Natural killer cell treated with Interleukin-12 subunit alpha and Interleukin-12 subunit beta and Interleukin-15 and Interleukin-18, amount 100 ng/mL, for 72 hours (primary cell): ENCODE data around the gene XRCC1. TPM values are rescaled to one million over a fixed set of nuclear protein-coding genes. Genes with fewer than 3 reads are reported as not detected.

Experiments
- ATAC-seq, 2 donors: fragments of 150-1000 bp; cut with Tn5 transposase in 1 of 2; sonication (Bioruptor Pico), chemical (Tn5 transposase) in 1 of 2; 2 replicates each; pipeline ENCODE4 v1.10.0; 2021
- DNase-seq: peaks from one replicate; pipeline ENCODE4 v3.0.0; 2022; ENCODE audit warnings: low spot score
- H3K27ac Mint-ChIP-seq, 2 donors: 1 replicate in 1 of 2; 2 replicates in 1 of 2; pipeline ENCODE4 v1.8.0; 2022; ENCODE audit warnings: mixed read lengths in 2 of 2, mild to moderate bottlenecking in 1 of 2, moderate library complexity in 1 of 2
- H3K27me3 Mint-ChIP-seq, 2 donors: 1 replicate in 1 of 2; 2 replicates in 1 of 2; pipeline ENCODE4 v1.8.0; 2022; ENCODE audit warnings: mixed read lengths in 2 of 2
- H3K36me3 Mint-ChIP-seq: one replicate; pipeline ENCODE4 v1.8.0; 2022; ENCODE audit warnings: mixed read lengths
- H3K4me1 Mint-ChIP-seq, 2 donors: 1 replicate in 1 of 2; 2 replicates in 1 of 2; pipeline ENCODE4 v1.8.0; 2022; ENCODE audit warnings: low read depth in 2 of 2, mixed read lengths in 2 of 2, mild to moderate bottlenecking in 1 of 2
- H3K4me3 Mint-ChIP-seq: one replicate; pipeline ENCODE4 v1.8.0; 2022; ENCODE audit warnings: mixed read lengths
- H3K9me3 Mint-ChIP-seq: 2 replicates; pipeline ENCODE4 v1.8.0; 2022; ENCODE audit warnings: mixed read lengths
- total RNA-seq, 2 donors: library from RNA; stranded (reverse); gene quantifications; one replicate each; pipeline ENCODE4 v1.2.3, GENCODE V29; 2022

Gene XRCC1, protein sequence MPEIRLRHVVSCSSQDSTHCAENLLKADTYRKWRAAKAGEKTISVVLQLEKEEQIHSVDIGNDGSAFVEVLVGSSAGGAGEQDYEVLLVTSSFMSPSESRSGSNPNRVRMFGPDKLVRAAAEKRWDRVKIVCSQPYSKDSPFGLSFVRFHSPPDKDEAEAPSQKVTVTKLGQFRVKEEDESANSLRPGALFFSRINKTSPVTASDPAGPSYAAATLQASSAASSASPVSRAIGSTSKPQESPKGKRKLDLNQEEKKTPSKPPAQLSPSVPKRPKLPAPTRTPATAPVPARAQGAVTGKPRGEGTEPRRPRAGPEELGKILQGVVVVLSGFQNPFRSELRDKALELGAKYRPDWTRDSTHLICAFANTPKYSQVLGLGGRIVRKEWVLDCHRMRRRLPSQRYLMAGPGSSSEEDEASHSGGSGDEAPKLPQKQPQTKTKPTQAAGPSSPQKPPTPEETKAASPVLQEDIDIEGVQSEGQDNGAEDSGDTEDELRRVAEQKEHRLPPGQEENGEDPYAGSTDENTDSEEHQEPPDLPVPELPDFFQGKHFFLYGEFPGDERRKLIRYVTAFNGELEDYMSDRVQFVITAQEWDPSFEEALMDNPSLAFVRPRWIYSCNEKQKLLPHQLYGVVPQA
- 10 to 100 TPM; 29.9 to 47.0 TPM for total RNA-seq

DNA sequence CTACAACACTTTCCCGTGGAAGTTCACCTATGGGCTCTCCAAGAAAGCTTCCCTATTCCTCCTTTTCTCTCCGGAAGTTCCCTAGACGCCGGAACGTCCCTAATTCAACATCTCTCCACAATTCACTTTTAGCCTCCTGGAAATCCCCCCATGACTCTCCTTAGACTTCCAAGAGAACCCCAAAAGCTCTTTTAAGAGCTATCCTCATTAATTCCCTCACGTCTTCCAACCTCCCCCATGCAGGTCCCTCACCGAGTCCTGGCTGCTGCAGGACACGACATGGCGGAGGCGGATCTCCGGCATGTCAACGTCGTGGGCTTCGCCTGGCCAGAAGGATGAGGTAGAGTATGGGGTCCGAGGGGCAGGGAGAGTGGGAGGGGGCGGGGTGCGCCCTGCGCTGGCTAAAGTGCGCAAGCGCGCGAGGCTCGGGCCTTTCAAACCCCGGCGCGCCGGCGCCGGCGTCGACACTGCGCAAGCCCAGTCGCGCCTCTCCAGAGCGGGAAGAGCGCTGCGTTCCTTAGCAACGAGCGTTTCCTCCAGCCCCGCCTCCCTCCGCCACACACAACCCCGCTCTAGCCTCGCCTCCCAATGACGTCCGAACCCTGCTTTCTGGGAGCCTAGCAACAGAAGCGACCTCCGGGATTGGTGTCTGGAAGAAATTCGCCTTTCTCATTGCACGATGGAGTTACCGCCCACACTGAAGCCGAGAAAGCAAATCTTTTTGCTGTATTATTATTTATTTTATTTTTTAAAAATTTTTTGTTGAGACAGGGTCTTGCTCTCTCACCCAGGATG, at the start of gene XRCC1, which contains the start of gene PINLYP:
TSS of gene XRCC1 (minus strand) at position 372 of the 795 bp plus-strand sequence. CDS start at position 303, 69 bp downstream.
TSS of gene PINLYP (plus strand) at position 646 of the 795 bp plus-strand sequence. CDS start 1,391 bp downstream, outside the sequence.
- H3K36me3 Mint-ChIP-seq, result no peaks in the 10 kb centered on the region
- peak; percentile 99 for ATAC-seq
- H3K4me1 Mint-ChIP-seq, result peaks cover 32 to 49% of the 10 kb centered on the region in 2 donors
- no peaks in the 10 kb centered on the region for H3K27me3 Mint-ChIP-seq
- peak; percentile 96 for DNase-seq
- peak within 1 kb of the TSS; percentile 96 to 98 for H3K27ac Mint-ChIP-seq
- H3K9me3 Mint-ChIP-seq, result no peaks in the 10 kb centered on the region
- H3K4me3 Mint-ChIP-seq, result peak within 1 kb of the TSS; percentile 98

DNA sequence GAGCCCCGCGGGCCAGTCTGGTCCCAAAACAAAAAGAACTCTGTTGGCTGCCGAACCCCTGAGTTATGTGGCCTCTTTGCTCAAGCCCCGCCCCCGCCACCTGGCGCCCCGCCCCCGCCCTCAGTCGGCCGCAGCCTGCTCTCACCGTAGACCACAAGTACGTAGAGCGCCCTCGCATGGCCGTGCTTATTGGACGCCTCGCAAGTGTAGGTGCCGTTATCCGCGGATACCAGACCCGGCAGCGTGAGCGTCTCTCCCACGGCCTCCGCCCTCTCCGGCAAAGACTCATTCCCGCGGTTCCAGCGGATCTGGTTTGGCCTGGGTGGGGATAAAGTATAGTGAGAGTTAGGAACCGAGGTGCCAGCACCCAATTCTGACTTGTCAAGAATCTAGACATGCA, 49.6 kb upstream of the XRCC1 start:
- Mint-ChIP-seq H3K4me1 (peaks cover 10 to 18% of the 10 kb centered on the region in 2 donors), H3K27me3 (peaks cover 0 to 3% of the 10 kb centered on the region in 2 donors), H3K27ac (no peak overlapping the region), H3K4me3 (no peak overlapping the region), H3K9me3 (no peaks in the 10 kb centered on the region), H3K36me3 (no peaks in the 10 kb centered on the region)
- DNase-seq (peak; percentile 77), ATAC-seq (peak; percentile 72 to 78)

DNA sequence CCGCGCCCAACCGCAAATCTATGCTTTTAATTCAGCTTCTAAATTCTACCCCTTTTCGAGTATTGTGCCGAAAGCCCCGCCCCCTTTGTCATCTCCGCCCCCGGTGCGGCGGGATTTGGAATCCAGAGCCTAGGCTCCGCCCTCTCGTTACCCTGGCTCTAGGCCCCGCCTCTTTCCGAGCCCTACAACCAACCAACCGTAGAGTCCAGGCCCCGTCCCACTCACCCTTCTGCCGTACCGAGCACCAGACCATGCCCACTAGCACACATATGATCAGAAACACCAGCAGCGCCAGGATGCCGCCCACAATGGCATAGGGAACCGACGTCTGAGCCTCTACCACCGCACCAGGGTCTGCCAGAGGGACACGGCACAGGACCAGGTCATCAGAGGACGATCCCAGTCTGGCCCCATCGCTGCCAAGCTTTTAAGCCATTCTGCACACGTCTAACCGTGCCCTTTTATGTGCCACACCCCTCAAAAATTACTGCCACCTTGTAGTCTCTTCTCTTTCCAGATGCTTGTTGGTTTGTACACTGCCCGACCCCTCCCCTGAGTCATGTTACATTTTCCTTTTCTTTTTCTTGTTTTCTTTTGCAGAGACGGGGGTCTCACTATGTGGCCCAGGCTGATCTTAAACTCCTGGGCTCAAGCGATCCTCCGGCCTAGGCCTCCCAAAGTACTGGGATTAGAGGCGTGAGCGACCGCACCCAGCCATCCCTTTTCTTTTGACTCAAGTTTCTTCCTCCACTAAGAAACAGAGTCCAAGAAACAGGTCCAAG, 48.8 kb upstream of the XRCC1 start:
- Mint-ChIP-seq H3K4me1 (peaks cover 16 to 23% of the 10 kb centered on the region in 2 donors), H3K4me3 (no peak overlapping the region), H3K27me3 (peaks cover 0 to 3% of the 10 kb centered on the region in 2 donors), H3K36me3 (no peaks in the 10 kb centered on the region), H3K9me3 (no peaks in the 10 kb centered on the region), H3K27ac (no peak overlapping the region)
- DNase-seq, result peak; percentile 59
- ATAC-seq, result no peak

DNA sequence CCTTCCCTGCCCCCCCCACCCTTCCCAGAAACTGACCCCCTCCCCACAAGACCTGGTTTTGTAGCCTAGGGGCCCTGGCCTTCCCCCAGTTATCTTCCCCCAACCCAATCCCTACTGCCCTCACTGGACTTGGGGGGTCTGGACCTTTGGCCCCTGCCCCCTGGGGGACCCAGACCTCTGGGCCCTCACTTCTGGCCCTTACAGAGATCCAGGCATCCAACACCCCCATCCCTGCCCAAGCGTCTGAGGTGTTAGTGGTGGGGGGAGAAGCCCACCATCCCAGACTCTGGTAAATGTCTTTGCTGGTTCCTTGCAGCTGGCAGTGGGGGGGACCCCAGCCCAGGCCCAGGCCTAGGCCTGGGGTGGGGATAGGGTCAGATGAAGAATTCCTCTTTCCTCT, 47.6 kb upstream of the XRCC1 start:
- Mint-ChIP-seq H3K9me3 (no peaks in the 10 kb centered on the region), H3K4me1 (peaks cover 21 to 23% of the 10 kb centered on the region in 2 donors), H3K27ac (no peak overlapping the region), H3K36me3 (no peaks in the 10 kb centered on the region), H3K4me3 (no peak overlapping the region), H3K27me3 (peaks cover 0 to 3% of the 10 kb centered on the region in 2 donors)
- DNase-seq (peak; percentile 2), ATAC-seq (no peak)

DNA sequence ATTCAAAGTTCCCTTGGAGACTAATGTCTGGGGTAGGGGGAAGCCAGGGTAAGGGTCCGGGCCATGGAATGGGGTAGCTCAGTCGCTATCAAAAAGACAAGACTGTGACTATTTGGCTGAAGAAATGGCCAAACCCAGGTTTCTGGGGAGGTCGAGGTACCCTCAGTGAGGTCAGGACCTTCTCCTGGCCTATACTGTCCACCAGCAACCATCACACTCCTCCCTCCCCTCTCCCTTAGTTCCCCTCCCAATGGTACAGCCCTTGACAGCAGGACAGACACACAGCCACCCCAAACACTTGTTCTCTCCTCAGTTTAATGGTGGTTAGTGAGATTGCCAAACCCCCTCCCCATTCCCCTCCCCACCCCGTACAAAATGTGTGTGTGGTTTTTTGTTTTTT, 46.7 kb upstream of the XRCC1 start:
- ATAC-seq (no peak), DNase-seq (peak; percentile 6)
- Mint-ChIP-seq H3K9me3 (no peaks in the 10 kb centered on the region), H3K36me3 (no peaks in the 10 kb centered on the region), H3K4me1 (peaks cover 21 to 23% of the 10 kb centered on the region in 2 donors), H3K27me3 (no peaks in the 10 kb centered on the region), H3K27ac (no peak overlapping the region), H3K4me3 (no peak overlapping the region)

DNA sequence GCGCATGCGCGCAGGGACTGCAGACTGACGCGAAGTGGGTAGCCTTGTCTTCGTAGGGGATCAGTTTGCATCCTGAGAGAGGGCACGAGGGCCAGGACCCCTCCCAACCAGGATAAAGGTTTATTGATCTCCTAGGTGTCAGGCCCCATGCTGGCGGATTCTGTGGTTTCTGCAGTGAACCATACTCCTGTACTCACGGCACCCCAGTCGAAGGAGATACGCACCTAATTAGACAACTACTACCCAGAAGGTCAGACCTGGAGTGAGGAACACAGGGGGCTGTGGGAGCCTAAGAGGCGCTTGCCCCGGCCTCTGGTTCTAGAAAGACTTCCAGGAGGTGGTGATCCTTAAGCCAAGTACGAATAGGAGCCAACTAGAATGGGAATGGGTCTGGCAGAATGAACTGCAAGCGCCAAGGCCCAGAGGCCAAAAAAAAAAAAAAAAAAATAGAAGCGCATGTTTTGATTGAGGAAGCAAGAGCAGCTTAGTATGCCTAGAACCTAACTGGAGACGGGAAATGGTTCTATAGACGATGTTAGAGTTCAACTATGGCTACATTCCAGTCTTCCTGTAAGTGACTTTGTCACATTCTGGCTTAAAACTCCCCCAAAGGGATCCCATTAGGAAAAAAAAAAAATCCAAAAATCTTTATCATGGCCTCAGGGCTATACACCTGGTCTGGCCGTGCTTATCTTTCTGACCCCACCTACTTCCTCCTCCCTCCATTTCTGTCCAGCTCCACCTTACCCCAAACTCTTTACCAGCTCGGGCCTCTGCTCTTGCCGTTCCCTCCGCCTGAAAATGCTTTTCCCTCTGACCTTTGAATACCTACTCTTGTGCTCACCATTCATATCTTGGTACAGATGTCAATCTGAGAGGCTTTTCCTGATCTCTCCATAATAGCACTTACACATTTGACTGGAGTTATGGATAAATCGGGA, 45.0 kb upstream of the XRCC1 start:
- no peak for ATAC-seq
- H3K4me1 Mint-ChIP-seq, result peaks cover 21 to 33% of the 10 kb centered on the region in 2 donors
- peak overlapping the region; percentile 98 for H3K4me3 Mint-ChIP-seq
- no peak for DNase-seq
- no peaks in the 10 kb centered on the region for H3K27me3 Mint-ChIP-seq
- peak overlapping the region; percentile 95 to 98 for H3K27ac Mint-ChIP-seq
- no peaks in the 10 kb centered on the region for H3K36me3 Mint-ChIP-seq
- no peaks in the 10 kb centered on the region for H3K9me3 Mint-ChIP-seq

DNA sequence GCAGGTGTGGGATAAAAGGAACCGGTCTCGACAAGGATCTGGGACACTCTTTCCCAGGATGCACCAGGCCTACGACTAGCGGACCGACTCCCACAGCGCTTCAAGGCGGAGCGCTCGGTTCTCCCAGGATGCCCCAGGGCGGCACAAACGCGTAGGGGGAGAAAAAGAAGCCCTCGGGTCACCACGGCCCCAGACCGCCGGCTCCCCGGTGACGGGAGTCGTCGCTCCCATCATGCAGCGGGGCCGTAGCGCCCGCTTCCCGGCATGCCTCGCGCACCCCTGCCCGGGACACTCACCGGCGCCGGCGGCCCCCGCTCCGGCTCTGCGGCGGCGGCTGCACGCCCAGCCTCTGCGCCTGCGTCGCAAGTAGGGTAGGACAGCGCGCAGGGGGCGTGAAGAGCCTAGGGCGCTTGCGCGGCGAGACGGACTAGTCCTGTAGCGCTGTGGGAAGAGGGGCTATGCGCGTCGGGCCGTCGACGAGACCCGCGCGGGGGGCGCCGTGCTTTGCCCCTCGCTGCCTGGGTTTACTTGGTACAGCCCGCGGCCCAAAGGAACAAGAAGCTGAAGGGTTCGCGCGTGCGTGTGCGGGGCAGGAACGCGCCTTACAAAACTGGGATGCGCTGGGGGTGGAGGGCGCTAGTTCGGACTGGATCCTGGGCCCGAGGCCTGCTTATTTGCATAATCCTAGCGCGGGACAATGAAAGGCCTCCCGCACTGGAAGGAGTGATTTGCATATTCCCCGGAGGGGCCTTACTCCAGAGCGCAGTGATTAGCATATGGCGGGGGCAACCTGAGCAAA, 44.1 kb upstream of the XRCC1 start, which contains the start of gene ZNF428:
TSS of gene ZNF428 (minus strand) at position 368 of the 799 bp plus-strand sequence. CDS start 5,325 bp downstream, outside the sequence.
- H3K36me3 Mint-ChIP-seq, result no peaks in the 10 kb centered on the region
- H3K27ac Mint-ChIP-seq, result peak within 1 kb of the TSS; percentile 95 to 98
- H3K4me1 Mint-ChIP-seq, result peaks cover 21 to 32% of the 10 kb centered on the region in 2 donors
- no peaks in the 10 kb centered on the region for H3K9me3 Mint-ChIP-seq
- DNase-seq (peak; percentile 95), ATAC-seq (peak; percentile 94)
- no peaks in the 10 kb centered on the region for H3K27me3 Mint-ChIP-seq
- peak within 1 kb of the TSS; percentile 98 for H3K4me3 Mint-ChIP-seq

DNA sequence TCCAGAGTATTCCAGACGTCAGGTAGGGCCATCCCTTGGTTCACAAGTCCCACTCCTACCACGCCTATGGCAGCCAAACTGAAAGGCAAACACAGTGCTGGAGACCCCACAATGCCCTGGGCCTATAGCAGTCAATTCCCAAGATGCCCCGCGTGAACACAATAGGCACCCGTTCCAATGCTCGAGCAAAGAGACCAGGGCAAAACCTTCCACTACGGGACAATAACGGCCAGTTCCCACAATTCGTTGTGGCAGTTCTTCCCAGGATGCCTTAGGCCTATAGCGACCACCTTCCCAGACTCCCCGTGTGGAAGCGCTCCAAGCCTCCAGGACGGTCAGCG, 43.6 kb upstream of the XRCC1 start:
- DNase-seq (no peak), ATAC-seq (peak; percentile 25 to 51)
- no peaks in the 10 kb centered on the region for H3K9me3 Mint-ChIP-seq
- H3K27me3 Mint-ChIP-seq, result no peaks in the 10 kb centered on the region
- no peaks in the 10 kb centered on the region for H3K36me3 Mint-ChIP-seq
- peaks cover 21 to 29% of the 10 kb centered on the region in 2 donors for H3K4me1 Mint-ChIP-seq
- H3K27ac Mint-ChIP-seq, result peak overlapping the region; percentile 95 to 98
- peak overlapping the region; percentile 98 for H3K4me3 Mint-ChIP-seq

DNA sequence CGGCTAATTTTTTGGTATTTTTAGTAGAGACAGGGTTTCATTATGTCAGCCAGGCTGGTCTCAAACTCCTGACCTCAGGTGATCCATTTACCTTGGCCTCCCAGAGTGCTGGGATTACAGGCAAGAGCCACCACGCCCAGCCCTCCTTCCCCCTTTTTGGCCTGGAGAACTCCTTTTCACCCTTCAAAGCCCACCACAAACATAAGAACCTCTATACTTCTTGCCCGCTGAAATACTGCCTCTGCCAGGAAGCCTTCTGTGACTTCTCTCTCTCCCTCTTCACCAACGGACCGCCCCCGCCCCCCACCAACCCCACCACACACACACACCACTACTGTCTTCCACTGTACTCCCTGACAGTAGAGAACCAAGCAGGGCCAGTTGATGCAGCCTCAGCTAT, 41.6 kb upstream of the XRCC1 start:
- no peaks in the 10 kb centered on the region for H3K9me3 Mint-ChIP-seq
- peaks cover 24 to 36% of the 10 kb centered on the region in 2 donors for H3K4me1 Mint-ChIP-seq
- H3K27ac Mint-ChIP-seq, result peak overlapping the region in 1 of 2 donors; percentile 60
- H3K36me3 Mint-ChIP-seq, result no peaks in the 10 kb centered on the region
- DNase-seq (peak; percentile 40), ATAC-seq (no peak)
- no peaks in the 10 kb centered on the region for H3K27me3 Mint-ChIP-seq
- H3K4me3 Mint-ChIP-seq, result no peak overlapping the region

DNA sequence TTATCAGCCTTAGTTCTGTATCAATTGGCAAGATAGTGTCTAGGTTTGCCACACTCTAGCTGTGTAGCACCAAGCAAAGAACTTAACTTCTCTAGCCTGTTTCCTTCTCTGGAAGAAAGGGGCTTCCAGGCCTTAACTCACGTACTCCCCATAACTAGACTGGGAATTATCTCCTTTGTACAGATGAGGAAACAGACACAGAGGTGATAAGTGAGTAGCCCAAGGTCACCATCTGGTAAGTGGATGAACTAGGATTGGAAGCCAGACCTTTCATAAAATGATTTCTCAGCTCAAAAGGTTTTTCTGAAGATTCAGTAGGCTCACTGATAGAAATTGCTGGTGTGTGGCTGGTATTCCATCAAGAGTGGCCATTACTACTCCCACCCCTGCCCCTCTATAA, 41.0 kb upstream of the XRCC1 start:
- no peak overlapping the region for H3K27ac Mint-ChIP-seq
- no peaks in the 10 kb centered on the region for H3K9me3 Mint-ChIP-seq
- ATAC-seq (no peak), DNase-seq (no peak)
- H3K36me3 Mint-ChIP-seq, result no peaks in the 10 kb centered on the region
- peaks cover 26 to 40% of the 10 kb centered on the region in 2 donors for H3K4me1 Mint-ChIP-seq
- H3K4me3 Mint-ChIP-seq, result no peak overlapping the region
- H3K27me3 Mint-ChIP-seq, result no peaks in the 10 kb centered on the region

DNA sequence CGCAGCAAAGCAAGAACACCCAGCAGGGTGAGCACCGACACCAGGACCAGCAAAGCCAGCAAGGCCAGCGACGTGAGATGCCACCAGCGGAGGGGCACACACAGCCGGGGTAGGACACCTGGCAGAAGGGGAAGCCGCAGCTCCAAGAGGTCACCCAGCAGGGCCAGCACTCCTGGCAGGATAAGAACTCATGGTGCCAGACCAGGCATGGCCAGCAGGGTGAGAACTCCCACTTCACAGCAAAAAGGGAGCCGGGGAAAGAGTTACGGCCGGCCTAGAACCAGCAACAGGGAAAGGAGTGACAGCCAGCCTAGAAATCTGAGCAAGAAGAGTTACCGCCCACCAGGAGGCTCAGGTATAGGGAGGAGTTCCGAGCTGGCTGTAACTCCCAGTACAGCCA, 37.0 kb upstream of the XRCC1 start:
- H3K9me3 Mint-ChIP-seq, result no peaks in the 10 kb centered on the region
- no peak overlapping the region for H3K4me3 Mint-ChIP-seq
- DNase-seq, result peak; percentile 47
- no peaks in the 10 kb centered on the region for H3K27me3 Mint-ChIP-seq
- no peak overlapping the region for H3K27ac Mint-ChIP-seq
- no peaks in the 10 kb centered on the region for H3K36me3 Mint-ChIP-seq
- H3K4me1 Mint-ChIP-seq, result peaks cover 5 to 37% of the 10 kb centered on the region in 2 donors
- ATAC-seq, result no peak
